GM08714 (cell line): ENCODE measurements around the gene IKZF2.

Experiments
- H3K4me3 ChIP-seq: fragments of 200-500 bp; sonication (Bioruptor generic); 2 replicates; pipeline ENCODE4 v1.5.1; 2014; ENCODE audit warnings: mild to moderate bottlenecking, low read length, inconsistent platforms
- ZNF274 ChIP-seq: IDR thresholded peaks from 2 replicates; pipeline ENCODE4 v1.6.1; 2012; ENCODE audit warnings: mild to moderate bottlenecking, low read depth, low read length

Gene IKZF2

GRCh38 chr2:212990697-212991096 lies 160.7 kb downstream of the IKZF2 start:
- H3K4me3 ChIP-seq = no peak overlapping the region
- TF ChIP-seq ZNF274 = no peak

DNA sequence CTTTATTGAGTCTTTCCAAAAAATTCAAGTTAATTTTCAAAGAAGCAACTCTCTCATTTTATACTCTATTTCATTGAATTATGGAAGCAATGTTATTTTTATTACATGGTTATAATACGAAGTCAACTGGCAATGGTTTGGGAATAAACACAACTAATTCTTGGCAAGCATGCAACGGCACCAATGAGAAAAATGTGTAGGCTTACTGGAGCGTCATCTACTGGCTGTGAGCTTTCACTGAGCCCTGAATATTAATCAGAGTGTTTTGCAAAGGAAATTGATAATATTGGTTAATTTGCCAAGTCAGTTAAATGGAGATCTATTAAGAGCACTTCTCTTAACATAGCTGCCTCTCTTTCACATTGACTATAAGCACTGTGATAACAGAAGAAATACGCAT lies 163.9 kb downstream of the IKZF2 start:
- no peak for TF ChIP-seq ZNF274
- H3K4me3 ChIP-seq = no peak overlapping the region

- no peak for TF ChIP-seq ZNF274
- H3K4me3 ChIP-seq = no peak overlapping the region
Observed at GRCh38 chr2:212984129-212984528, 167.3 kb downstream of the IKZF2 start.

DNA sequence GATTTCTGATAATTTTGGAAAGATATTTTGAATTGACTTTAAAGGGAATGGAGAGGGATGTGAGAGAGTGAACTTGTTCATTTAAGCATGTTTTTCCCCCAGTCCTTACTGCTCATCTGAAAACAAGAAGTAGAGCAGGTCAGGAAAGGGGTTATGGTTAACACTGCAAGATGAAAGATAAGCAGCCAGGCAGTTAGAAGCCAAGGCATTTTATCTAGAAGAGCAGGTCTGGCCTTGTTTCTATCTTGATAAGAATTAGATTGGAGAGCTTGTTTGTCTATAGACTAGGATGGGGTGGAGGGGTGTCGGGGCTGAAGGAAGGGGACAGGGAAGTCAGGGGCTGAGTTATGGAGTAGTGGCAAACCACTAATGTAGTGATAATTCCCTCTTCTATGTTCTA lies 171.6 kb downstream of the IKZF2 start:
- TF ChIP-seq ZNF274 = no peak
- H3K4me3 ChIP-seq = no peak overlapping the region

- no peak for TF ChIP-seq ZNF274
- H3K4me3 ChIP-seq = no peak overlapping the region
Observed at GRCh38 chr2:212979046-212979612, 172.3 kb downstream of the IKZF2 start.

- TF ChIP-seq ZNF274 = no peak
- H3K4me3 ChIP-seq = no peak overlapping the region
Observed at GRCh38 chr2:212977152-212977551, 174.3 kb downstream of the IKZF2 start.

DNA sequence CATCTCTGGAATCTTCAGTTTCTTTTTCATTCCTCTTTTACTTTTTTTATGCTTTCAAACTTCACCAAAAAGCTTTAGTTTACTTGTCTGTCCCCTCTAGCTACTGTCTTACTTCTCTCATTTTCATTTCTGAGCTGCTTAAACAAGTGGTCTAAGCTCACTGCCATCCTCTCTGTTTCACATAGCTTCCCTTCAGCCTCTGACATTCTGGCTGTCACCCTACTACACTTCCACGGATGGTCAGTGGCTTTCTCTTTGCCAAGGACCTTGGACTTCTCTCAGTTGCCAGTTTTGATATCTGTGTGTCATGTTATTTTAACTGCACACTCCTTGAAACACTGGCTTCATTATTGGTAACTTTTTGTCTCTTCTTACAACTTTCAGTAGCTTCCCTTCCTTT lies 176.1 kb downstream of the IKZF2 start:
- no peak for TF ChIP-seq ZNF274

DNA sequence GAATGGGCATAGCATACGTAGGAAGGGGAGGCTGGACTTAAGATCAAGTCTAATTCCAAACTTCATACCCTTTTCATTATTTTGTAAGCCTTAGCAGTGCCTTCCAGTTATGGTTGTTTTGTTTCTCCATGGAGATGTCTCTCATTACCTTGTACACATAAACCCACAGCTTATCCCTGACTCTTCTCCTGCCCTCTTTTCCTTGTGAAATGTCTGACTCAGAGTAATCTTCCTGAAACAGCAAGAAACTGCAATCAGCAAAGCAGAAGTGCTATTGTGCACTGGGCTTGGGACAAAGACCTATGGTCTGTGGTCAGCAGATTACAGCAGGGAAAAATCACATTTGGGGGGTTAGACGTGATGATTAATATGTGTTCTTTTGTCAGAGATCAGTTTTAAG lies 176.7 kb downstream of the IKZF2 start:
- H3K4me3 ChIP-seq = no peak overlapping the region
- no peak for TF ChIP-seq ZNF274

More for the DNA sequence above, 176.1 kb downstream of the IKZF2 start:
- H3K4me3 ChIP-seq = no peak overlapping the region

- TF ChIP-seq ZNF274 = no peak
- no peak overlapping the region for H3K4me3 ChIP-seq
Observed at GRCh38 chr2:212973347-212973746, 178.1 kb downstream of the IKZF2 start.

- no peak for TF ChIP-seq ZNF274
- no peak overlapping the region for H3K4me3 ChIP-seq
Observed at GRCh38 chr2:212970132-212970531, 181.3 kb downstream of the IKZF2 start.

DNA sequence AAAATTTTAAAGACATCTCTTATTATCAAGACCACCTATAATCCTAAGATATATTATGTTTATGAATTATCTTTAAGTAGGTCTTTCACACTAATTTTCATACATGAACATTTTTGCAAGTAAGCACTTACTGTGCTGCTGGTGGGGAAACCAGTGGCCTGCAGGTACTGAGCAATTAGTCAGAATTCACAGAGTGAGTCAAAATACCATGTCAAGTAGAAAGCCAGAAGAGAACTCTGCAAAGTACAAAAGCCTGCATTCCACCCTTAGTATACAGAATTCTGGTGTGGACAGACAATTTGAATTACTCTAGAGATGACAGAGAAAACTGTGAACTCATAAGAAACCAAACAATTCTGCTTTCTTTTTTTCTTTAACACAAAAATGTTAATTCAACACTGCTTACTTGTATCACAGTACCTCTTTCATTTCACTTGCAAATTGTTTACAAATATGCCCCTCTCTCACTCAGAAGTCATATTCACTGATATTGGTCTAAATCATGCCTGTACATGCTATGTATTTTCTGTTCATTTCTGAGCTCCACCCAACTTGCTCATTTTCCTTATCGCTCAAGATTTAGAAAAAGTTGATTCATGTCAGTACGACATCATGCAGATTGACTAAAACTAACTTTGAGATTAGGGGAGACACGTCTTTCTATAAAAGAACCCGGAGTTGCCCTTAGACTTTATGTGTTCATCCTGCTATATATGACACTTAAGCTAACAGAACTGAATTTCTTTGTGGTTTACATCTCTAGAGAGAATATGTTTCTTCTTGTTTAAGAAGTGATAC lies 182.9 kb downstream of the IKZF2 start:
- TF ChIP-seq ZNF274 = no peak
- H3K4me3 ChIP-seq = no peak overlapping the region

DNA sequence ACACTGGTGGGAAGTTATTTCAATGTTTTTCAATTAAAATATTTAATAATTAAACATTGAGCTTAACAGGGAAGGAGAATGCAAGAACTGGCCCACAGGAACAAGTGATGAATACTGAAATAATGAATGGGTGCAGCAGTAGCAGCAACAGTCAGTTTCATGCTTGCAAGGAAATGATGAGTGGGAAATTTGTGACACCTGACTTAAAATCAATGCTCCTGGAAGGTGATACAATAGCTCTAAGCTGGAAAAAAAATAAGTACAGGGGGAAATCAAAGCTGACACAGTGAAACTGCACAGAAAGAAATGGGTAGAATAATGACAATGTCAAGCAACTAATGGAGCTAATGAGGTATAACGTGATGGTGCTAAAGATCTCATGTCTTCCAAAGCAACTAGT lies 184.5 kb downstream of the IKZF2 start:
- no peak overlapping the region for H3K4me3 ChIP-seq
- TF ChIP-seq ZNF274 = no peak

DNA sequence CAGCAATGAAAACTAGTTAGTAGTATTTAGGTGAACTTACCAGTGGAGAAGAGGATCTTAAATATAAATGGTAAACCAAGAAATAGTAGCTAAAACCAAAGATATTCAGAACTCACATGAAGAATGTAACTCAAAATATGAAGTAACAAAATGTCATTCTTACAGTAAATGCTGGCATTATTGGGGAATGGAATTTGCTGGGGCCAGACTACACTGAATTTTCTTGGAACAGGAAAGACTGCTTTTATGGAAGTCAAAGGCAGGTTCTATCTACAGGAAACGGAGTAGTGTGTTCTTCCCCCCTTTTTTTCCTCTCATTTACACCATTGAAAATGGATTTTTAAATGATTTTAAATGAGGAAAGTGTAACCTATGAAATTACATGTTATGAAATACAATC lies 188.7 kb downstream of the IKZF2 start:
- H3K4me3 ChIP-seq = no peak overlapping the region
- no peak for TF ChIP-seq ZNF274

GRCh38 chr2:212961255-212961654 lies 190.2 kb downstream of the IKZF2 start:
- no peak for TF ChIP-seq ZNF274
- H3K4me3 ChIP-seq = no peak overlapping the region

GRCh38 chr2:212960336-212960735 lies 191.1 kb downstream of the IKZF2 start:
- no peak for TF ChIP-seq ZNF274
- no peak overlapping the region for H3K4me3 ChIP-seq

- no peak for TF ChIP-seq ZNF274
- H3K4me3 ChIP-seq = no peak overlapping the region
Observed at GRCh38 chr2:212959471-212960117, 191.8 kb downstream of the IKZF2 start.
